Measurements from ENCODE around the gene GALK2. TPM values are rescaled to one million over a fixed set of nuclear protein-coding genes. Genes with fewer than 3 reads are reported as not detected.

Gene GALK2
- total and polyA plus RNA-seq, 2 of the 4 experiments (the other 2 are of a cell fraction): 27.0 to 63.6 TPM

DNA sequence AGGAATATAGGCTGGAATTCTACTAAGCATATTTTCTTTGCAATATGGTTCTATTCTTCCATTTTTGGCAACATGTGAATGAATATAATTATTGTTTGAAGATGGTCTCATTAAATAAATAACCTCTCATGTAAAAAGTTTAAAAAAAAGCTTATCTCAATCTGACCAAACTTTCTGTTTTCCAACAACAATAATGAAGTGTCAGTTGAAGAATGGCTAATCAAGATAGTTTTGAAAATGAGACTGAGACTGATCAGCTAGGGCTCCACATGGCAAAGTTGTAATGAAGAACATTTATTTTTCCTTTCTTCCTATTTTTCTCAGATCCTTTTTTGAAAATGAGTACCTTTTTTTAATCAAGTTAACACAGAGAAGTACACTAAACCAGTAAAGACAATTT, 117.4 kb downstream of the GALK2 start:
- H3K4me3 ChIP-seq (ENCODE audit: insufficient read depth, low read depth, low read length): no peak overlapping the region
- CTCF ChIA-PET: no interaction called here
- no peak overlapping the region for H3K4ac ChIP-seq (ENCODE audit: low read depth, low read length)

More for the DNA sequence above, 117.4 kb downstream of the GALK2 start:
- no TSS peak for BruUV-seq (replicated peaks)
- Histone ChIP-seq H2BK120ac (ENCODE audit: low read depth, low read length) (no peak overlapping the region), H4K91ac (ENCODE audit: insufficient read depth, low read depth, low read length) (no peak overlapping the region), H2AK5ac (ENCODE audit: low read depth, low read length) (no peak overlapping the region), H4K8ac (ENCODE audit: low read depth in 2 of 2, low read length in 2 of 2) (no peak overlapping the region), H3K56ac (ENCODE audit: extremely low read depth, insufficient read depth, low read length) (no peak overlapping the region), H2BK15ac (ENCODE audit: low read depth, low read length) (no peak overlapping the region), H3K14ac (replicated peaks; ENCODE audit: low read depth, low read length) (no peak overlapping the region), H3K9me1 (ENCODE audit: insufficient read depth, low read length) (peaks cover 2% of the 10 kb centered on the region; the same call in 1 of the 2 replicates), H3K27ac (ENCODE audit: insufficient read depth, low read length) (peak overlapping the region; percentile 4; the same call in 1 of the 2 replicates), H3K36me3 (ENCODE audit: control insufficient read depth, insufficient read depth, low read length) (peaks cover 6% of the 10 kb centered on the region), H3K4me2 (ENCODE audit: low read depth, low read length) (no peak overlapping the region), H4K20me1 (ENCODE audit: insufficient read depth, low read length) (no peaks in the 10 kb centered on the region), H2BK20ac (ENCODE audit: low read depth, low read length) (no peak overlapping the region), H3K23ac (ENCODE audit: low read depth, low read length) (no peak overlapping the region), H2AFZ (replicated peaks; ENCODE audit: low read length, poor library complexity) (no peak overlapping the region), H3K9me3 (ENCODE audit: control insufficient read depth, insufficient read depth, low read length) (no peaks in the 10 kb centered on the region), H2BK5ac (ENCODE audit: low read depth, low read length, poor library complexity, severe bottlenecking) (no peak overlapping the region), H3K4me1 (ENCODE audit: control insufficient read depth, insufficient read depth, low read length) (peaks cover 3% of the 10 kb centered on the region; the same call in 1 of the 2 replicates), H3K18ac (ENCODE audit: low read depth, low read length) (no peak overlapping the region; the same call in 1 of the 2 replicates), H3K27me3 (ENCODE audit: control insufficient read depth, insufficient read depth, low read length) (no peaks in the 10 kb centered on the region), H3K79me1 (ENCODE audit: low read depth in 1 of 2, low read length in 2 of 2) (peaks cover 4% of the 10 kb centered on the region in 2 experiments; a peak in 1 of 4 replicates), H4K5ac (ENCODE audit: low read depth, low read length) (no peak overlapping the region), H2AK9ac (replicated peaks; ENCODE audit: low read depth, low read length, poor library complexity) (no peak overlapping the region), H3K9ac (ENCODE audit: low read depth, low read length) (no peak overlapping the region)
- no peak for ATAC-seq (ENCODE audit: low read depth)
- POLR2A ChIA-PET (ENCODE audit: unreplicated experiment): no interaction called here
- dilution Hi-C loops (cut with HindIII; ENCODE audit: low sequenced_read_pairs, unreplicated experiment): no loop called here
- in situ Hi-C loops (cut with MboI; ENCODE audit: low sequenced_read_pairs): no loop called here
- intact Hi-C loops (cut with micrococcal nuclease): no loop called here
- TF ChIP-seq, protein P1, sequence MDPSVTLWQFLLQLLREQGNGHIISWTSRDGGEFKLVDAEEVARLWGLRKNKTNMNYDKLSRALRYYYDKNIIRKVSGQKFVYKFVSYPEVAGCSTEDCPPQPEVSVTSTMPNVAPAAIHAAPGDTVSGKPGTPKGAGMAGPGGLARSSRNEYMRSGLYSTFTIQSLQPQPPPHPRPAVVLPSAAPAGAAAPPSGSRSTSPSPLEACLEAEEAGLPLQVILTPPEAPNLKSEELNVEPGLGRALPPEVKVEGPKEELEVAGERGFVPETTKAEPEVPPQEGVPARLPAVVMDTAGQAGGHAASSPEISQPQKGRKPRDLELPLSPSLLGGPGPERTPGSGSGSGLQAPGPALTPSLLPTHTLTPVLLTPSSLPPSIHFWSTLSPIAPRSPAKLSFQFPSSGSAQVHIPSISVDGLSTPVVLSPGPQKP (IDR thresholded peaks at IDR 0.05; ENCODE audit: borderline replicate concordance, low read depth, low read length): no peak
- TF ChIP-seq BHLHE40 (IDR thresholded peaks at IDR 0.05; ENCODE audit: low read depth, low read length) (no peak), RFX5 (IDR thresholded peaks at IDR 0.05; ENCODE audit: low read depth, low read length) (no peak), POLR2A (IDR thresholded peaks at IDR 0.05; ENCODE audit: low read depth, low read length) (no peak), CEBPB (IDR thresholded peaks at IDR 0.05; ENCODE audit: low read depth, low read length) (no peak), CHD1 (IDR thresholded peaks at IDR 0.05; ENCODE audit: low read depth, low read length) (no peak), RCOR1 (IDR thresholded peaks at IDR 0.05; ENCODE audit: insufficient replicate concordance, low read length) (no peak), NFE2L2 (IDR thresholded peaks at IDR 0.05; ENCODE audit: low read depth, low read length) (no peak), RAD21 (IDR thresholded peaks at IDR 0.05; ENCODE audit: low read length) (no peak), SMC3 (IDR thresholded peaks at IDR 0.05; ENCODE audit: low read depth, low read length) (no peak), FOS (IDR thresholded peaks at IDR 0.05; ENCODE audit: low read depth, low read length) (no peak), MAZ (IDR thresholded peaks at IDR 0.05; ENCODE audit: borderline replicate concordance, low read depth, low read length) (no peak), MAFK (IDR thresholded peaks at IDR 0.05; ENCODE audit: low read depth, low read length) (no peak), MXI1 (IDR thresholded peaks at IDR 0.05; ENCODE audit: borderline replicate concordance, low read depth, low read length) (no peak)
- TF ChIP-seq, protein P2, sequence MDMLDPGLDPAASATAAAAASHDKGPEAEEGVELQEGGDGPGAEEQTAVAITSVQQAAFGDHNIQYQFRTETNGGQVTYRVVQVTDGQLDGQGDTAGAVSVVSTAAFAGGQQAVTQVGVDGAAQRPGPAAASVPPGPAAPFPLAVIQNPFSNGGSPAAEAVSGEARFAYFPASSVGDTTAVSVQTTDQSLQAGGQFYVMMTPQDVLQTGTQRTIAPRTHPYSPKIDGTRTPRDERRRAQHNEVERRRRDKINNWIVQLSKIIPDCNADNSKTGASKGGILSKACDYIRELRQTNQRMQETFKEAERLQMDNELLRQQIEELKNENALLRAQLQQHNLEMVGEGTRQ (IDR thresholded peaks at IDR 0.05; ENCODE audit: low read depth, low read length): no peak
- TF ChIP-seq, protein P3, sequence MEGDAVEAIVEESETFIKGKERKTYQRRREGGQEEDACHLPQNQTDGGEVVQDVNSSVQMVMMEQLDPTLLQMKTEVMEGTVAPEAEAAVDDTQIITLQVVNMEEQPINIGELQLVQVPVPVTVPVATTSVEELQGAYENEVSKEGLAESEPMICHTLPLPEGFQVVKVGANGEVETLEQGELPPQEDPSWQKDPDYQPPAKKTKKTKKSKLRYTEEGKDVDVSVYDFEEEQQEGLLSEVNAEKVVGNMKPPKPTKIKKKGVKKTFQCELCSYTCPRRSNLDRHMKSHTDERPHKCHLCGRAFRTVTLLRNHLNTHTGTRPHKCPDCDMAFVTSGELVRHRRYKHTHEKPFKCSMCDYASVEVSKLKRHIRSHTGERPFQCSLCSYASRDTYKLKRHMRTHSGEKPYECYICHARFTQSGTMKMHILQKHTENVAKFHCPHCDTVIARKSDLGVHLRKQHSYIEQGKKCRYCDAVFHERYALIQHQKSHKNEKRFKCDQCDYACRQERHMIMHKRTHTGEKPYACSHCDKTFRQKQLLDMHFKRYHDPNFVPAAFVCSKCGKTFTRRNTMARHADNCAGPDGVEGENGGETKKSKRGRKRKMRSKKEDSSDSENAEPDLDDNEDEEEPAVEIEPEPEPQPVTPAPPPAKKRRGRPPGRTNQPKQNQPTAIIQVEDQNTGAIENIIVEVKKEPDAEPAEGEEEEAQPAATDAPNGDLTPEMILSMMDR (conservative IDR thresholded peaks at IDR 0.05; ENCODE audit: low read depth, low read length): no peak
- no peak for DNase-seq
